ENCODE results near the gene LEAP2. TPM values are rescaled to one million over a fixed set of nuclear protein-coding genes. Genes with fewer than 3 reads are reported as not detected.

LEAP2 gene
- total and polyA plus RNA-seq, 10 donors, result 1.9 to 6.1 (median 2.6) TPM

DNA sequence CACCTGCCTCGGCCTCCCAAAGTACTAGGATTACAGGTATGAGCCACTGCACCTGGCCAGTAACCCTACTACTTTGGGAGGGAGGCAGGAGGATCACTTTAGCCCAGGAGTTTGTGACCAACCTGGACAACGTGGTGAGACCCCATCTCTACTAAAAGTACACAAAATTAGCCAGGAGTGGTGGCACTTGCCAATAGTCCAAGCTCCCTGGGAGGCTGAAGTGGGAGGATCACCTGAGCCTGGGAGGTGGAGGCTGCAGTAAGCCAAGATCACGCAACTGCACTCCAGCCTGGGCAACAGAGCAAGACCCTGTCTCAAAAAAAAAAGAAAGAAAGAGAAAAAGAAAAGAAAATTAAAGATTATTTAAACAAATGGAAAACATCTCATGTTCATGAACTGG, 17.5 kb upstream of the LEAP2 start:
- H3K4me1 ChIP-seq, result no peaks in the 10 kb centered on the region
- no peaks in the 10 kb centered on the region for H3K9me3 ChIP-seq
- no peaks in the 10 kb centered on the region for H3K27me3 ChIP-seq (replicated peaks in 1 of 7)
- TF ChIP-seq POLR2A (IDR thresholded peaks at IDR 0.05) (no peak), POLR2AphosphoS5 (IDR thresholded peaks at IDR 0.05) (no peak)
- TF ChIP-seq, protein P1, sequence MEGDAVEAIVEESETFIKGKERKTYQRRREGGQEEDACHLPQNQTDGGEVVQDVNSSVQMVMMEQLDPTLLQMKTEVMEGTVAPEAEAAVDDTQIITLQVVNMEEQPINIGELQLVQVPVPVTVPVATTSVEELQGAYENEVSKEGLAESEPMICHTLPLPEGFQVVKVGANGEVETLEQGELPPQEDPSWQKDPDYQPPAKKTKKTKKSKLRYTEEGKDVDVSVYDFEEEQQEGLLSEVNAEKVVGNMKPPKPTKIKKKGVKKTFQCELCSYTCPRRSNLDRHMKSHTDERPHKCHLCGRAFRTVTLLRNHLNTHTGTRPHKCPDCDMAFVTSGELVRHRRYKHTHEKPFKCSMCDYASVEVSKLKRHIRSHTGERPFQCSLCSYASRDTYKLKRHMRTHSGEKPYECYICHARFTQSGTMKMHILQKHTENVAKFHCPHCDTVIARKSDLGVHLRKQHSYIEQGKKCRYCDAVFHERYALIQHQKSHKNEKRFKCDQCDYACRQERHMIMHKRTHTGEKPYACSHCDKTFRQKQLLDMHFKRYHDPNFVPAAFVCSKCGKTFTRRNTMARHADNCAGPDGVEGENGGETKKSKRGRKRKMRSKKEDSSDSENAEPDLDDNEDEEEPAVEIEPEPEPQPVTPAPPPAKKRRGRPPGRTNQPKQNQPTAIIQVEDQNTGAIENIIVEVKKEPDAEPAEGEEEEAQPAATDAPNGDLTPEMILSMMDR (IDR thresholded peaks at IDR 0.05 in 8 of 11, conservative IDR thresholded peaks at IDR 0.05 in 3 of 11), result no peak
- intact Hi-C loops (cut with DNase I; ENCODE audit: low total_unique reads), result no loop called here
- no peak overlapping the region for H3K4me3 ChIP-seq
- no peak for DNase-seq
- no peak overlapping the region for H3K27ac ChIP-seq
- no peaks in the 10 kb centered on the region for H3K36me3 ChIP-seq
- 75 to 90% (median 83%) methylated on average over 3 of the region's 3 CpGs for WGBS, 5 donors

DNA sequence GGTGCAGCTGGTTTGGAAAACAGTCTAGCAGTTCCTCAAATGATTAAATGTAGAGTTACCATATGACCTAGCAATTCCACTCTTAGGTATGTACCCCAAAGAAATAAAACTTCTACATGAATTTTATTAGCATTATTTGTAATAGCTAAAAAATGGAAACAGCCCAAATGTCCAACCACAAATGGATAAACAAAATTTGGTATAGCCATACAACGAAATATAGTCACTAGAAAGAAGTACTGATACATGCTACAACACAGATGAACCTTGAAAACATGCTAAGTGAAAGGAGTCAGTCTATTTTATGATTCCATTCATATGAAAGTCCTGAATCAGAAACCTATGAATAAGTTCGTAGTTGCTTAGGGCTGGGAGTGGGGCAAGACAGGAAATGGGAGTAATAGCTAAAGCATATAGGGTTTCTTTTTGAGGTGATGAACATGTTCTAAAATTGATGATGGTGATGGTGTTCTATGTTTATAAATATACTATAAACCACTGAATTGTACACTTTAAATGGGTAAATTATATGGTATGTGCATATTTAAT, 13.5 kb upstream of the LEAP2 start:
- Histone ChIP-seq H3K4me1 (no peaks in the 10 kb centered on the region), H3K27ac (no peak overlapping the region), H3K9me3 (no peaks in the 10 kb centered on the region), H3K4me3 (no peak overlapping the region), H3K27me3 (replicated peaks in 1 of 7) (no peaks in the 10 kb centered on the region), H3K36me3 (no peaks in the 10 kb centered on the region)
- WGBS, 5 donors, result 67 to 86% (median 74%) methylated on average over 2 of the region's 2 CpGs
- intact Hi-C loops (cut with DNase I; ENCODE audit: low total_unique reads), result no loop called here
- DNase-seq, result no peak
- TF ChIP-seq POLR2A (IDR thresholded peaks at IDR 0.05) (no peak), POLR2AphosphoS5 (IDR thresholded peaks at IDR 0.05) (no peak)
- TF ChIP-seq, protein P1 (IDR thresholded peaks at IDR 0.05 in 8 of 11, conservative IDR thresholded peaks at IDR 0.05 in 3 of 11), result no peak

DNA sequence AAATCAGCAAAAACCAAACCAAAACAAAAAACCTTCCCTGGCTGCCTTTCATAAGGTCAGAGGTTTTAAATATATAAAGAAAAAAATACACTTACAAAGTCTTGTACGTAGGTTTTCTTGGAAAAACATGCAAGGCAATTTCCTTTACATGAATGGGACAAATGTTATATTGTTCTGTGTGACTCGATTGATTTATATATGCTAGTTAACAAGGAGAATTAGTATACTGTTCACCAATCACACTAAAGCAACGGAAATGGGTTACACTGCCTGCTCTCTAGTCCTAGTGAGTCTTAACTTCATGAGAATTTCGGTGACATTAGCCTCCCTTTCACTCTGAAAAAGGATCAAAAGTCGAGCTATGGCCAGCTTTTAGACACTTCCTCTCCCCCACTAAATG, 12.7 kb upstream of the LEAP2 start:
- no peak overlapping the region for H3K27ac ChIP-seq
- H3K4me1 ChIP-seq, result peaks cover 0 to 7% (median 5%) of the 10 kb centered on the region in 6 donors
- intact Hi-C loops (cut with DNase I; ENCODE audit: low total_unique reads), result no loop called here
- no peak for DNase-seq
- H3K27me3 ChIP-seq (replicated peaks in 1 of 7), result no peaks in the 10 kb centered on the region
- WGBS, 5 donors, result 63 to 79% (median 77%) methylated on average over 5 of the region's 5 CpGs
- TF ChIP-seq, protein P1 (IDR thresholded peaks at IDR 0.05 in 8 of 11, conservative IDR thresholded peaks at IDR 0.05 in 3 of 11), result no peak
- TF ChIP-seq POLR2A (IDR thresholded peaks at IDR 0.05) (no peak), POLR2AphosphoS5 (IDR thresholded peaks at IDR 0.05) (no peak)
- no peak overlapping the region for H3K4me3 ChIP-seq
- no peaks in the 10 kb centered on the region for H3K9me3 ChIP-seq
- H3K36me3 ChIP-seq, result no peaks in the 10 kb centered on the region

DNA sequence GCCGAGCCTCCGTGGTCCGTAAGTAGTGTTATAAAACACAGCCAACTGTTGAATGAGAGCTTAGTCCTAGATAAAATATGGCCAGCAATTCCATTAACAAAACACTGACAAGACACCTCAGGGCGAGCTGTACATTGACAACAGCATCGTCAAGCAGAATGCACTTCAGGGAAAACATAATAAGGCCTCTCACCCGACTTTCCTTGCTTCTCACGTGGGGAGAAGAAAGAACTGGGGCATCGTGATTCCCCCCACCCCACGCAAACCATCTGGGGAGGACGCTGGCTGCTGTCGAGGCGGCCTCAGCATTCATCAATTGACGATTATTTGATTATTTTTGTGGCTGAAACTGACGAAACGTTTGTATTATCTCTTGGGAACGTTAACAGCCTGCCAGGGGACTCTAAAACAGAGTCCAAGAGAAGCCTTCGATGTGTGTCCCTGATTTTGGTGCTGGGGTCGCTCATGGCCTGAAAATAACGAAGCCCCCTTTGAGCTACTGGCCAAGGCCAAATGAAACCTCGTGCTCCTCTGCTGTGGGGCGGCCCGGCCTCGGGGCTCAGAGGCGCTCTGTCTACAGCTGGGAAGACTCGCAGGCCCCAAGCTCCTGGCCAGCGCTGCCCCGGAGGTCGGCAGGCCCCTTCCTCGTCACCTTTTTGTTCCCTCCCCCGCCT, 7.7 kb upstream of the LEAP2 start:
- Histone ChIP-seq H3K4me3 (peak overlapping the region; percentile 60 to 92 (median 82)), H3K36me3 (peaks cover 4 to 34% (median 23%) of the 10 kb centered on the region in 6 donors), H3K27ac (peak overlapping the region; percentile 82 to 96 (median 94)), H3K27me3 (replicated peaks in 1 of 7) (no peaks in the 10 kb centered on the region), H3K4me1 (peaks cover 0 to 30% (median 25%) of the 10 kb centered on the region in 6 donors), H3K9me3 (no peaks in the 10 kb centered on the region)
- TF ChIP-seq POLR2A (IDR thresholded peaks at IDR 0.05), result no peak
- TF ChIP-seq, protein P1 (IDR thresholded peaks at IDR 0.05 in 8 of 11, conservative IDR thresholded peaks at IDR 0.05 in 3 of 11), result no peak
- no peak for TF ChIP-seq POLR2AphosphoS5 (IDR thresholded peaks at IDR 0.05)
- intact Hi-C loops (cut with DNase I; ENCODE audit: low total_unique reads), result no loop called here
- WGBS, 5 donors, result 39 to 44% (median 42%) methylated on average over 29 to 30 of the region's 30 CpGs
- DNase-seq, result no peak
